Liver (tissue), 3 donors: ENCODE results near the gene PEX5.

ENCODE experiments used
- ATF3 ChIP-seq: IDR thresholded peaks from 2 replicates; pipeline ENCODE4 v1.6.1; 2016; ENCODE audit warnings: antibody characterized with exemption
- CTCF ChIP-seq: fragments of 150-350 bp; IDR thresholded peaks from 2 replicates; pipeline ENCODE4 v1.5.1; 2017; ENCODE audit warnings: improper control_type of control experiment, low read depth, low read length; ENCODE audit not compliant: missing input control
- EGR1 ChIP-seq, 2 donors: IDR thresholded peaks; 2 replicates each; pipeline ENCODE4 v1.6.1; 2016 to 2018; ENCODE audit warnings: antibody characterized with exemption in 2 of 2, low read depth in 2 of 2
- FOXA2 ChIP-seq: IDR thresholded peaks from 2 replicates; pipeline ENCODE4 v1.6.1; 2016; ENCODE audit warnings: antibody characterized with exemption
- GABPA ChIP-seq, 2 donors: IDR thresholded peaks in 1 of 2; conservative IDR thresholded peaks in 1 of 2; 2 replicates each; pipeline ENCODE4 v1.6.1; 2016; ENCODE audit warnings: antibody characterized with exemption in 2 of 2, mild to moderate bottlenecking in 1 of 2, moderate library complexity in 1 of 2
- JUND ChIP-seq, 2 donors: IDR thresholded peaks; 2 replicates each; pipeline ENCODE4 v1.6.1; 2016; ENCODE audit warnings: antibody characterized with exemption in 2 of 2
- MAX ChIP-seq: IDR thresholded peaks from 2 replicates; pipeline ENCODE4 v1.6.1; 2016; ENCODE audit warnings: antibody characterized with exemption
- RAD21 ChIP-seq, 2 donors: IDR thresholded peaks; 2 replicates each; pipeline ENCODE4 v1.6.1; 2016; ENCODE audit warnings: antibody characterized with exemption in 2 of 2, mild to moderate bottlenecking in 2 of 2
- REST ChIP-seq: IDR thresholded peaks from 2 replicates; pipeline ENCODE4 v1.6.1; 2016; ENCODE audit warnings: antibody characterized with exemption, mild to moderate bottlenecking
- TAF1 ChIP-seq: conservative IDR thresholded peaks from 2 replicates; pipeline ENCODE4 v1.6.1; 2016; ENCODE audit warnings: antibody characterized with exemption, mild to moderate bottlenecking
- YY1 ChIP-seq: IDR thresholded peaks from 2 replicates; pipeline ENCODE4 v1.6.1; 2016; ENCODE audit warnings: antibody characterized with exemption, mild to moderate bottlenecking
- donor health status: healthy.
- donor health status: healthy.

- no peak for TF ChIP-seq CTCF
- no peak for TF ChIP-seq YY1
- TF ChIP-seq ATF3: no peak
- TF ChIP-seq MAX: no peak
- no peak for TF ChIP-seq RAD21 (IDR thresholded peaks at IDR 0.05)
- no peak for TF ChIP-seq TAF1
- no peak for TF ChIP-seq JUND (IDR thresholded peaks at IDR 0.05)
- TF ChIP-seq REST: no peak
- no peak for TF ChIP-seq FOXA2
- no peak for TF ChIP-seq GABPA (IDR thresholded peaks at IDR 0.05 in 1 of 2, conservative IDR thresholded peaks at IDR 0.05 in 1 of 2)
- TF ChIP-seq EGR1 (IDR thresholded peaks at IDR 0.05; ENCODE audit: low read depth in 2 of 2): no peak
Measured at GRCh38 chr12:7150841-7151240, 38.6 kb upstream of the PEX5 start.
